ENCODE results near the gene RGS19.

GRCh38 chr20:64055893-64056638 lies 23.3 kb downstream of the RGS19 start:
- TF ChIP-seq CTCF (IDR thresholded peaks at IDR 0.05) = no peak
- TF ChIP-seq POLR2A (IDR thresholded peaks at IDR 0.05) = no peak

Measured in gastroesophageal sphincter (tissue), 3 donors.